Natural killer cell (primary cell): Measurements from ENCODE around the gene FAM117A. TPM values are rescaled to one million over a fixed set of nuclear protein-coding genes. Genes with fewer than 3 reads are reported as not detected.
"Not testable (repeated sequence)": the region's sequence is repeated elsewhere in the genome, so short reads cannot be mapped to it uniquely, and the experiment has no call there.

ENCODE experiments used
- ATAC-seq, 3 donors: fragments of 150-1000 bp in 2 of 3; fragments of 200-7000 bp in 1 of 3; cut with Tn5 transposase; 1 replicate in 1 of 3; 2 replicates in 2 of 3; pipeline ENCODE4 v1.10.0; 2021; ENCODE audit warnings: mild to moderate bottlenecking in 2 of 3, moderate library complexity in 2 of 3
- DNase-seq, 2 donors: peaks; one replicate each; pipeline versions ENCODE4 v3.0.0 to v3.0.0-alpha.2; 2013 to 2021; ENCODE audit warnings: mixed read lengths in 1 of 2
- H3K27ac ChIP-seq: one replicate; pipeline ENCODE4 v1.5.1; 2013; ENCODE audit warnings: mild to moderate bottlenecking, low read length
- H3K27me3 ChIP-seq: one replicate; pipeline ENCODE4 v1.6.1; 2013; ENCODE audit warnings: low read length; ENCODE audit not compliant: control insufficient read depth, insufficient read depth
- H3K36me3 ChIP-seq: one replicate; pipeline ENCODE4 v1.6.1; 2013; ENCODE audit warnings: low read length; ENCODE audit not compliant: control insufficient read depth, insufficient read depth
- H3K4me1 ChIP-seq: one replicate; pipeline ENCODE4 v1.6.1; 2013; ENCODE audit warnings: low read length; ENCODE audit not compliant: control insufficient read depth, insufficient read depth
- H3K4me3 ChIP-seq: one replicate; pipeline ENCODE4 v1.5.1; 2013; ENCODE audit warnings: low read length
- H3K9me3 ChIP-seq: one replicate; pipeline ENCODE4 v1.6.1; 2013; ENCODE audit warnings: low read length; ENCODE audit not compliant: control insufficient read depth, insufficient read depth
- H3K27ac Mint-ChIP-seq, 2 donors: one replicate each; pipeline ENCODE4 v1.8.0; 2022; ENCODE audit warnings: mild to moderate bottlenecking in 2 of 2, mixed read lengths in 2 of 2, moderate library complexity in 1 of 2
- H3K27me3 Mint-ChIP-seq, 2 donors: one replicate each; pipeline ENCODE4 v1.8.0; 2022; ENCODE audit warnings: low read depth in 2 of 2, mixed read lengths in 2 of 2
- H3K36me3 Mint-ChIP-seq: one replicate; pipeline ENCODE4 v1.8.0; 2022; ENCODE audit warnings: mixed read lengths
- H3K4me1 Mint-ChIP-seq, 2 donors: one replicate each; pipeline ENCODE4 v1.8.0; 2022; ENCODE audit warnings: mixed read lengths in 2 of 2
- H3K4me3 Mint-ChIP-seq: one replicate; pipeline ENCODE4 v1.8.0; 2022; ENCODE audit warnings: mild to moderate bottlenecking, moderate library complexity, mixed read lengths
- H3K9me3 Mint-ChIP-seq, 2 donors: one replicate each; pipeline ENCODE4 v1.8.0; 2022; ENCODE audit warnings: mixed read lengths in 2 of 2
- WGBS: methylation state at CpG from one replicate; pipeline ENCODE4 v1.1.7; 2013; ENCODE audit warnings: missing lambda C conversion rate; ENCODE audit not compliant: insufficient coverage; 5-methylcytosine and 5-hydroxymethylcytosine counted together
- intact Hi-C: fragments of 100-400 bp; cut with micrococcal nuclease; formaldehyde crosslinking; loops from one replicate; pipeline ENCODE4 v1.14.2; 2022
- total RNA-seq, 4 donors: library from RNA; stranded (reverse); fragments of 120-200 nt in 1 of 4; gene quantifications; one replicate each; pipeline versions ENCODE4 v1.2.3 to v1.2.4, GENCODE V29; 2013 to 2022
- TF ChIP-seq, protein P1 (sequence below): fragments of 200-600 bp; IDR thresholded peaks from one replicate; pipeline ENCODE4 v1.8.0; 2022; ENCODE audit warnings: antibody characterized with exemption

Gene FAM117A
- total RNA-seq, 3 donors from 2014 or later (not counting 1 experiment from before 2014, with no cell fraction given): 55.2 to 88.4 (median 79.2) TPM

- Mint-ChIP-seq H3K4me3 (peak overlapping the region; percentile 1), H3K27me3 (no peaks in the 10 kb centered on the region), H3K36me3 (peaks cover 18% of the 10 kb centered on the region), H3K9me3 (peaks cover 0 to 3% of the 10 kb centered on the region in 2 donors), H3K27ac (peak overlapping the region; percentile 66 to 81), H3K4me1 (peaks cover 51 to 62% of the 10 kb centered on the region in 2 donors)
- no peak for DNase-seq
- WGBS: 85% methylated on average over 3 of the region's 3 CpGs
- intact Hi-C loops: no loop called here
- no peaks in the 10 kb centered on the region for H3K27me3 ChIP-seq
- no peak for ATAC-seq
- peaks cover 63% of the 10 kb centered on the region for H3K4me1 ChIP-seq
- H3K9me3 ChIP-seq: no peaks in the 10 kb centered on the region
- H3K27ac ChIP-seq: no peak overlapping the region
- TF ChIP-seq, protein P1, sequence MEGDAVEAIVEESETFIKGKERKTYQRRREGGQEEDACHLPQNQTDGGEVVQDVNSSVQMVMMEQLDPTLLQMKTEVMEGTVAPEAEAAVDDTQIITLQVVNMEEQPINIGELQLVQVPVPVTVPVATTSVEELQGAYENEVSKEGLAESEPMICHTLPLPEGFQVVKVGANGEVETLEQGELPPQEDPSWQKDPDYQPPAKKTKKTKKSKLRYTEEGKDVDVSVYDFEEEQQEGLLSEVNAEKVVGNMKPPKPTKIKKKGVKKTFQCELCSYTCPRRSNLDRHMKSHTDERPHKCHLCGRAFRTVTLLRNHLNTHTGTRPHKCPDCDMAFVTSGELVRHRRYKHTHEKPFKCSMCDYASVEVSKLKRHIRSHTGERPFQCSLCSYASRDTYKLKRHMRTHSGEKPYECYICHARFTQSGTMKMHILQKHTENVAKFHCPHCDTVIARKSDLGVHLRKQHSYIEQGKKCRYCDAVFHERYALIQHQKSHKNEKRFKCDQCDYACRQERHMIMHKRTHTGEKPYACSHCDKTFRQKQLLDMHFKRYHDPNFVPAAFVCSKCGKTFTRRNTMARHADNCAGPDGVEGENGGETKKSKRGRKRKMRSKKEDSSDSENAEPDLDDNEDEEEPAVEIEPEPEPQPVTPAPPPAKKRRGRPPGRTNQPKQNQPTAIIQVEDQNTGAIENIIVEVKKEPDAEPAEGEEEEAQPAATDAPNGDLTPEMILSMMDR: no peak
- H3K4me3 ChIP-seq: no peak overlapping the region
- H3K36me3 ChIP-seq: peaks cover 68% of the 10 kb centered on the region
Measured at GRCh38 chr17:49729069-49729468, 34.9 kb downstream of the FAM117A start.

- ATAC-seq: no peak
- Mint-ChIP-seq H3K36me3 (peaks cover 18% of the 10 kb centered on the region), H3K9me3 (peaks cover 0 to 3% of the 10 kb centered on the region in 2 donors), H3K27ac (peak overlapping the region; percentile 66 to 81), H3K4me3 (no peak overlapping the region), H3K27me3 (no peaks in the 10 kb centered on the region), H3K4me1 (peaks cover 57 to 69% of the 10 kb centered on the region in 2 donors)
- intact Hi-C loops: no loop called here
- peaks cover 64% of the 10 kb centered on the region for H3K4me1 ChIP-seq
- H3K27me3 ChIP-seq: no peaks in the 10 kb centered on the region
- DNase-seq: no peak
- 43% methylated on average over 5 of the region's 5 CpGs for WGBS
- TF ChIP-seq, protein P1: no peak
- H3K36me3 ChIP-seq: peaks cover 70% of the 10 kb centered on the region
- no peak overlapping the region for H3K27ac ChIP-seq
- no peaks in the 10 kb centered on the region for H3K9me3 ChIP-seq
- H3K4me3 ChIP-seq: no peak overlapping the region
Measured at GRCh38 chr17:49728425-49728824, 35.5 kb downstream of the FAM117A start.

GRCh38 chr17:49727380-49727779, 36.6 kb downstream of the FAM117A start:
- Mint-ChIP-seq H3K9me3 (peaks cover 0 to 3% of the 10 kb centered on the region in 2 donors), H3K27ac (no peak overlapping the region), H3K27me3 (no peaks in the 10 kb centered on the region), H3K4me3 (no peak overlapping the region), H3K4me1 (peaks cover 54 to 70% of the 10 kb centered on the region in 2 donors), H3K36me3 (peaks cover 11% of the 10 kb centered on the region)
- 94% methylated on average over 4 of the region's 4 CpGs for WGBS
- Histone ChIP-seq H3K27ac (no peak overlapping the region), H3K9me3 (no peaks in the 10 kb centered on the region), H3K4me3 (no peak overlapping the region), H3K36me3 (peaks cover 72% of the 10 kb centered on the region), H3K4me1 (peaks cover 68% of the 10 kb centered on the region), H3K27me3 (no peaks in the 10 kb centered on the region)
- intact Hi-C loops: no loop called here
- no peak for ATAC-seq
- peak in 1 of 2 donors; percentile 4 for DNase-seq
- TF ChIP-seq, protein P1: no peak

DNA sequence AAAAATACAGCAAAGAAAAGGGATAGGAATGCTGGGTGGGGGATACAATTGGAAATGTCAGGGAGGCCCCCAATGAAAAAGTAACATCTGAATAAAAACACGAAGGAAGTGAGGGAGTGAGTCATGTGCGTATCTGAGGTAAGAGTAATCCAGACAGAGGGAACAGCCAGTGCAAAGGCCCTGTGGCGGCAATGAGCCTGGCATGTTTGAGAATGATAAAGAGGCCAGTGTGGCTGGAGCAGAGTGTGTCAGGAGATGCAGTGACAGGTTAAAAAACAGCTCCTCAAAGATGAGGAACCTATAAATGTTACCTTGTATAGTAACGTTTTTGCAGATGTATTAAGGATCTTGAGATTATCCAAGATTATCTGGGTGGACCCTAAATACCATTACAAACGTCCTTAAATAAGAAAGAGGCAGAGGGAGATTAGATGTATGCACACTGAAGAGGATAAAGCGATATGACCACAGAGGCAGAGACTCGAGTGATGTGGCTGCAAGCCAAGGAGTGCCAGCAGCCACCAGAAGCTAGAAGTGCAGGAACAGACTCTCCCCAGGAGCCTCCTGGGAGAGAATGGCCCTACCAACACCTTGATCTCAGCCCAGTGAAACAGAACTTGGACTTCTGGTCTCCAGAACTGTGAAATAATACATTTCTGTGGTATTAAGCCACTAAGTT, 38.3 kb downstream of the FAM117A start:
- Histone ChIP-seq H3K4me1 (peaks cover 61% of the 10 kb centered on the region), H3K27me3 (no peaks in the 10 kb centered on the region), H3K4me3 (no peak overlapping the region), H3K9me3 (no peaks in the 10 kb centered on the region), H3K36me3 (peaks cover 71% of the 10 kb centered on the region), H3K27ac (no peak overlapping the region)
- H3K27ac Mint-ChIP-seq: peak overlapping the region; percentile 21 to 74
- peaks cover 46 to 66% of the 10 kb centered on the region in 2 donors for H3K4me1 Mint-ChIP-seq
- 89% methylated on average over 7 of the region's 7 CpGs for WGBS
- peaks cover 11% of the 10 kb centered on the region for H3K36me3 Mint-ChIP-seq
- DNase-seq (no peak), ATAC-seq (no peak)
- H3K9me3 Mint-ChIP-seq: peaks cover 0 to 3% of the 10 kb centered on the region in 2 donors
- no peak overlapping the region for H3K4me3 Mint-ChIP-seq
- TF ChIP-seq, protein P1: no peak
- intact Hi-C loops: no loop called here
- H3K27me3 Mint-ChIP-seq: no peaks in the 10 kb centered on the region

GRCh38 chr17:49724552-49724951, 39.4 kb downstream of the FAM117A start:
- DNase-seq, H3K9me3 Mint-ChIP-seq, H3K27me3 ChIP-seq, intact Hi-C loops, ATAC-seq, H3K27me3 Mint-ChIP-seq, H3K4me3 Mint-ChIP-seq, H3K27ac ChIP-seq, H3K9me3 ChIP-seq, H3K4me3 ChIP-seq: not testable (repeated sequence)
- Histone ChIP-seq H3K36me3 (peaks cover 72% of the 10 kb centered on the region), H3K4me1 (peaks cover 52% of the 10 kb centered on the region)
- 90% methylated on average over 6 of the region's 6 CpGs for WGBS
- Mint-ChIP-seq H3K27ac (peak overlapping the region; percentile 21 to 74), H3K36me3 (peaks cover 11% of the 10 kb centered on the region), H3K4me1 (peaks cover 38 to 59% of the 10 kb centered on the region in 2 donors)
